Kidney (tissue), 14 donors: ENCODE measurements around the gene ROS1. TPM values are rescaled to one million over a fixed set of nuclear protein-coding genes. Genes with fewer than 3 reads are reported as not detected.

Source experiments
- DNase-seq, 5 donors: peaks; one replicate each; pipeline ENCODE4 v3.0.0-alpha.2; 2013 to 2020
- FAIRE-seq: peaks from 2 replicates; lab custom pipeline; 2012; peaks lifted over from hg19 to GRCh38; lab: Jason Lieb, UNC
- H3K27ac ChIP-seq, 2 donors: one replicate each; pipeline ENCODE4 v1.7.0; 2013; ENCODE audit warnings: low read depth in 2 of 2, low read length in 2 of 2, inconsistent platforms in 1 of 2
- H3K27me3 ChIP-seq: one replicate; pipeline ENCODE4 v1.7.1; 2013; ENCODE audit warnings: low read length, inconsistent platforms; ENCODE audit not compliant: control insufficient read depth, insufficient read depth
- H3K36me3 ChIP-seq, 3 donors: one replicate each; pipeline versions ENCODE4 v1.7.0 to v1.7.1; 2013; ENCODE audit warnings: low read length in 3 of 3, control low read depth in 1 of 3, inconsistent platforms in 1 of 3; ENCODE audit not compliant: insufficient read depth in 3 of 3, control insufficient read depth in 2 of 3
- H3K4me1 ChIP-seq, 3 donors: one replicate each; pipeline versions ENCODE4 v1.7.0 to v1.7.1; 2013; ENCODE audit warnings: low read length in 3 of 3, inconsistent platforms in 1 of 3, low read depth in 1 of 3; ENCODE audit not compliant: control insufficient read depth in 2 of 3, insufficient read depth in 2 of 3
- H3K4me3 ChIP-seq, 3 donors: one replicate each; pipeline versions ENCODE4 v1.7.0 to v1.8.1; 2013; ENCODE audit warnings: low read length in 3 of 3, control low read depth in 1 of 3, inconsistent platforms in 1 of 3
- H3K9ac ChIP-seq, 3 donors: one replicate each; pipeline versions ENCODE4 v1.7.0 to v1.7.1; 2013; ENCODE audit warnings: low read length in 3 of 3, control low read depth in 1 of 3, inconsistent platforms in 1 of 3
- H3K9me3 ChIP-seq, 3 donors: one replicate each; pipeline versions ENCODE4 v1.7.0 to v1.7.1; 2013; ENCODE audit warnings: low read length in 3 of 3, control low read depth in 1 of 3, inconsistent platforms in 1 of 3; ENCODE audit not compliant: control insufficient read depth in 2 of 3, insufficient read depth in 1 of 3
- intact Hi-C: fragments of 100-400 bp; cut with DNase I; formaldehyde crosslinking; loops from one replicate; pipeline ENCODE4 v1.11.1; 2022
- polyA plus RNA-seq: library from polyadenylated mRNA; stranded (reverse); fragments of 350-450 nt; fragmentation: Illumina TruSeq; extraction: RNeasy Lipid Tissue Mini Kit (QIAGEN cat#74804); gene quantifications from one replicate; pipeline ENCODE4 v1.2.3, GENCODE V29; 2014; ENCODE audit warnings: low read depth, low replicate concordance; ENCODE audit not compliant: insufficient read depth
- total RNA-seq: library from RNA; stranded (reverse); fragmentation: NEBNext Ultra II Directional; extraction: Animal tissue kit (Norgen Biotek cat#: 25700); gene quantifications from one replicate; pipeline ENCODE4 v1.2.1, GENCODE V29; 2021
- TF ChIP-seq, protein P1 (sequence below): IDR thresholded peaks from 3 replicates; pipeline ENCODE4 v1.5.1; 2012; ENCODE audit warnings: mild to moderate bottlenecking, moderate library complexity, borderline replicate concordance; ENCODE audit not compliant: insufficient read depth; ENCODE audit errors: extremely low read depth
- donor health status: control.
- donor health status: control.
- donor health status: control.
- donor health status: control.
- donor health status: control.
- donor health status: DM: yes; HTN: yes; CAD: no.
- donor health status: Normal renal cell carcinoma (clear cell type).

The ROS1 gene
- total and polyA plus RNA-seq, 2 donors from 2014 or later, result 0.04 to 0.19 TPM

DNA sequence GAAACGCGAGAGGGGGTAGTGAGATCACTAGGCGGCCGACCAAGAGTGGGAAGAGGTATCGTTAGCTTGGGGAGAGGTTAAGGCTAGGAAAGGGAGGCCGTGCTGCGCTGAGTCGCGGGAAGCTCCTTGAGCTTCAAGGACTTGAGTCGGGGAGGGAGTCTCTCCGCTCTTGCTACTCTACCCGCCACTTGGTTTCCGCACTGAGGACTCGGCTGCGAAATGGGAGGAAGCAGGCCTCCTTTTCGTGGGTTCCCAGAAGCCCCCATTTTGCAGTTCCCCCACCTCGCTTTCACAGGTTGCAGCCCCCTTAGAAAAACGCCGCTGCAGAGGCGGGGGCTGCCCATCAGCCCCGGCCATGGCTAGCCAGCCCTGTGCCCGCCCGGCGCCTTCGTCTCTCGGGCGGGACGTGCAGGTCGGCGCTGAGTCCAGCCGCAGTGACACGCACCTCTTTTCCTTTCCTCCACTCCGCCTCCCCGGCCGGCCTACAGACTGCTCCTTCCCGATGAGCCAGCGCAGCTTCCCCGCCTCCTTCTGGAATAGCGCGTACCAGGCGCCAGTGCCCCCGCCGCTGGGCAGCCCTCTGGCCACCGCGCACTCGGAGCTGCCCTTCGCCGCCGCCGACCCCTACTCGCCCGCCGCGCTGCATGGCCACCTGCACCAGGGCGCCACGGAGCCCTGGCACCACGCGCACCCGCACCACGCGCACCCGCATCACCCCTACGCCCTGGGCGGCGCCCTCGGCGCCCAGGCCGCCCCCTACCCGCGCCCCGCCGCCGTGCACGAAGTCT lies 155.5 kb downstream of the ROS1 start:
- intact Hi-C loops, result no loop called here
- Histone ChIP-seq H3K27me3 (peaks cover 71% of the 10 kb centered on the region), H3K4me1 (peaks cover 0 to 8% (median 7%) of the 10 kb centered on the region in 3 donors), H3K4me3 (no peak overlapping the region), H3K27ac (no peak overlapping the region), H3K9ac (no peak overlapping the region), H3K9me3 (no peaks in the 10 kb centered on the region), H3K36me3 (no peaks in the 10 kb centered on the region)
- TF ChIP-seq, protein P1, sequence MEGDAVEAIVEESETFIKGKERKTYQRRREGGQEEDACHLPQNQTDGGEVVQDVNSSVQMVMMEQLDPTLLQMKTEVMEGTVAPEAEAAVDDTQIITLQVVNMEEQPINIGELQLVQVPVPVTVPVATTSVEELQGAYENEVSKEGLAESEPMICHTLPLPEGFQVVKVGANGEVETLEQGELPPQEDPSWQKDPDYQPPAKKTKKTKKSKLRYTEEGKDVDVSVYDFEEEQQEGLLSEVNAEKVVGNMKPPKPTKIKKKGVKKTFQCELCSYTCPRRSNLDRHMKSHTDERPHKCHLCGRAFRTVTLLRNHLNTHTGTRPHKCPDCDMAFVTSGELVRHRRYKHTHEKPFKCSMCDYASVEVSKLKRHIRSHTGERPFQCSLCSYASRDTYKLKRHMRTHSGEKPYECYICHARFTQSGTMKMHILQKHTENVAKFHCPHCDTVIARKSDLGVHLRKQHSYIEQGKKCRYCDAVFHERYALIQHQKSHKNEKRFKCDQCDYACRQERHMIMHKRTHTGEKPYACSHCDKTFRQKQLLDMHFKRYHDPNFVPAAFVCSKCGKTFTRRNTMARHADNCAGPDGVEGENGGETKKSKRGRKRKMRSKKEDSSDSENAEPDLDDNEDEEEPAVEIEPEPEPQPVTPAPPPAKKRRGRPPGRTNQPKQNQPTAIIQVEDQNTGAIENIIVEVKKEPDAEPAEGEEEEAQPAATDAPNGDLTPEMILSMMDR, result no peak
- DNase-seq (peak; percentile 42 to 67 (median 60)), FAIRE-seq (no peak)

DNA sequence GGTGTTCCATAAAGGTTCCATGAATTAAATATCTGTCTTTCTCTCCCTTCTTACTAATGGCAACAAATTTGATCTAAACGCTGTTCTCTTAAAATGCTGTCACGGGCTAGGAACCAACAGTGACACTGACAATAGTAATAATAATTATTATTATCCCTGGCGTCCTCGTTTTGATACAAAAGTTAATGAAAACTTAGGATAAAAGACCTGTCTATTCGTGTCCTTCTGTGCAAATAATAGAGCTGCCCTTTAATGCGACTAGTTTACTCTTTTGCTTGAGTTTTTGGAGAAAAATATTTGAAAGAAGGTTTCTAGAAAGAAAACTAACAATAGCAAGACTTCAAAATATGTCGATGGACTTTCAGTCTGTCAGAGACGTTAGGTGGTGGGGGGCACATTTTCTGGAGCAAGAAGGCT lies 156.1 kb downstream of the ROS1 start:
- Histone ChIP-seq H3K9ac (no peak overlapping the region), H3K9me3 (no peaks in the 10 kb centered on the region), H3K4me3 (no peak overlapping the region), H3K27ac (no peak overlapping the region), H3K36me3 (no peaks in the 10 kb centered on the region), H3K4me1 (peaks cover 0 to 13% (median 7%) of the 10 kb centered on the region in 3 donors), H3K27me3 (peaks cover 73% of the 10 kb centered on the region)
- DNase-seq (no peak), FAIRE-seq (no peak)
- TF ChIP-seq, protein P1, result no peak
- intact Hi-C loops, result no loop called here

DNA sequence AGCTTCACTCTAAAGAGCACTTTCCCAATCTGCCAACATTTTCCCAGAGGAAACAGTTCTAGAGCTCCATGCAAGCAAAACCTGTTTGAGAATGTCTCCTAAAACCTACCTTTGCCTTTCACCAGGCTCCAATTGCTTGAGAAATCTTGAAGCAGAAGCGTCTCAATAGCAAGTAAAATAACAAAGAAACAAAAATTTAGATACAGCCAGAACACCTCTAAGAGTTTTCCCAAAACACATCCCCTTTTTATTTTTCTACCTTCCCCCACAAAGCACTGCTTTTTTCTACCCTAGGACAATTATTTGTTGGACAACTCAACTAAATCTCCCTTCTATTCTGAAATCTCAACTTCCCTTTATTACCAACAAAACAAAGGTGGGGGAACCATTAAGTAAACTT lies 156.8 kb downstream of the ROS1 start:
- H3K4me3 ChIP-seq, result no peak overlapping the region
- H3K36me3 ChIP-seq, result no peaks in the 10 kb centered on the region
- no peak for FAIRE-seq
- peaks cover 79% of the 10 kb centered on the region for H3K27me3 ChIP-seq
- no peaks in the 10 kb centered on the region for H3K9me3 ChIP-seq
- no peak overlapping the region for H3K27ac ChIP-seq
- peaks cover 0 to 13% (median 7%) of the 10 kb centered on the region in 3 donors for H3K4me1 ChIP-seq
- TF ChIP-seq, protein P1, result no peak
- no peak overlapping the region for H3K9ac ChIP-seq
- peak in 1 of 5 donors; percentile 17 for DNase-seq
- intact Hi-C loops, result no loop called here
